ENCODE measurements around the gene ZNF439. TPM values are rescaled to one million over a fixed set of nuclear protein-coding genes. Genes with fewer than 3 reads are reported as not detected.
"Not testable (repeated sequence)": the region's sequence is repeated elsewhere in the genome, so short reads cannot be mapped to it uniquely, and the experiment has no call there.

ZNF439 gene
- total RNA-seq, 1 donor from 2014 or later, result 6.6 TPM

DNA sequence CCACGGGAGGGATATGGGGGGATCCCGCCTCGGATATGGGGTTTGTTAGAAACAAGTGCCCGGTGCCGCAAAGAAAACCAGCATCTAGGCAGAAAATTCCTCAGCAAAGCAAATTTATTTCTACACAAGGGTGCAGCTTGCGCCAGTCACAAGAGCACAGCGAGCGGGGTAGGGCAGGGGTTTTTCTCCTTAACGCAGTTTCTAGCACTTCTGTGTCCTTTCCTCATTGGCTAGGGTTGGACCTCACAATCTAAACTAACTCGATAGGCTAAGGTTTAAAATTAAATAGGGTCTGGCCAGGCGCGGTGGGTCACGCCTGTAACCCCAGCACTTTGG lies 33.9 kb upstream of the ZNF439 start:
- Mint-ChIP-seq H3K4me3 (peak overlapping the region; percentile 93), H3K9me3 (peaks cover 11% of the 10 kb centered on the region), H3K27ac (ENCODE audit: unreplicated experiment) (peak overlapping the region; percentile 94), H3K27me3 (ENCODE audit: low read depth) (no peaks in the 10 kb centered on the region), H3K36me3 (ENCODE audit: low read depth) (peaks cover 64% of the 10 kb centered on the region), H3K4me1 (peaks cover 23% of the 10 kb centered on the region)
- TF ChIP-seq, protein P1, sequence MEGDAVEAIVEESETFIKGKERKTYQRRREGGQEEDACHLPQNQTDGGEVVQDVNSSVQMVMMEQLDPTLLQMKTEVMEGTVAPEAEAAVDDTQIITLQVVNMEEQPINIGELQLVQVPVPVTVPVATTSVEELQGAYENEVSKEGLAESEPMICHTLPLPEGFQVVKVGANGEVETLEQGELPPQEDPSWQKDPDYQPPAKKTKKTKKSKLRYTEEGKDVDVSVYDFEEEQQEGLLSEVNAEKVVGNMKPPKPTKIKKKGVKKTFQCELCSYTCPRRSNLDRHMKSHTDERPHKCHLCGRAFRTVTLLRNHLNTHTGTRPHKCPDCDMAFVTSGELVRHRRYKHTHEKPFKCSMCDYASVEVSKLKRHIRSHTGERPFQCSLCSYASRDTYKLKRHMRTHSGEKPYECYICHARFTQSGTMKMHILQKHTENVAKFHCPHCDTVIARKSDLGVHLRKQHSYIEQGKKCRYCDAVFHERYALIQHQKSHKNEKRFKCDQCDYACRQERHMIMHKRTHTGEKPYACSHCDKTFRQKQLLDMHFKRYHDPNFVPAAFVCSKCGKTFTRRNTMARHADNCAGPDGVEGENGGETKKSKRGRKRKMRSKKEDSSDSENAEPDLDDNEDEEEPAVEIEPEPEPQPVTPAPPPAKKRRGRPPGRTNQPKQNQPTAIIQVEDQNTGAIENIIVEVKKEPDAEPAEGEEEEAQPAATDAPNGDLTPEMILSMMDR (conservative IDR thresholded peaks at IDR 0.05), result no peak
- DNase-seq (ENCODE audit: low read depth, low spot score), result no peak

DNA sequence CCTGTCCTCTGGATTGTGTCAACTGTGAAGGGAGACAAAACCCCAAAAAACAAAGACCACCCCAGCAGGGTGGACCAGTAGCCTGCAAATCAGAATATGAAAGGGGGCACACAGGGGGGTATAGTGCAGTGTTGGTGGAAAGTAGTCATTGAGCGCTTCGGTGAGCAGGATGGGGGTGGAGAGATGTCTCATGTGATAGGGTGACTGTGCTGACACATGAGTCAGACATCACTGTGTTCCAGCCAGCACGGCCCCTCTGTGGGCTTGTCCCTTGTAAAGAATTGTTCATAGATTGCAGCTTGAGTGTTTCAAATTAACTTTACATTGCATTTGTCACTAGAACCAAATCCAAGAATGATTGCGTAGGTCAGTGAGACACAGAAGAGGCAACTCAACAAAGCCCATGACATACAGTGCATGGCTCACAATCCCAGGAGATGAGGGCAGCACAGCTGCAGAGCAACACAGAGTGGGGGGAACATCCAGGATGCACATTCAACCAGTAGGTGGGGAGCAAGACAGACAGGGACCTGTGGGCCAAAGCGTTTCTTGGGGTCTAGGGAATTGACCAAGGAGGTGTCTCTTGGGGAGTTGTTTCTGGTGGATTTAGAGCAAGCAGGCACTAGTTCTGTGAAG lies 26.9 kb upstream of the ZNF439 start:
- H3K4me1 Mint-ChIP-seq, result no peaks in the 10 kb centered on the region
- H3K27ac Mint-ChIP-seq (ENCODE audit: unreplicated experiment), result no peak overlapping the region
- H3K9me3 Mint-ChIP-seq, result peaks cover 22% of the 10 kb centered on the region
- DNase-seq (ENCODE audit: low read depth, low spot score), result no peak
- peak overlapping the region; percentile 23 for H3K4me3 Mint-ChIP-seq
- TF ChIP-seq, protein P1 (conservative IDR thresholded peaks at IDR 0.05), result no peak
- peaks cover 65% of the 10 kb centered on the region for H3K36me3 Mint-ChIP-seq (ENCODE audit: low read depth)
- no peaks in the 10 kb centered on the region for H3K27me3 Mint-ChIP-seq (ENCODE audit: low read depth)

- H3K4me3 Mint-ChIP-seq; H3K27ac Mint-ChIP-seq (ENCODE audit: unreplicated experiment); H3K27me3 Mint-ChIP-seq (ENCODE audit: low read depth); DNase-seq (ENCODE audit: low read depth, low spot score); H3K4me1 Mint-ChIP-seq: not testable (repeated sequence)
- Mint-ChIP-seq H3K9me3 (peaks cover 39% of the 10 kb centered on the region), H3K36me3 (ENCODE audit: low read depth) (peaks cover 84% of the 10 kb centered on the region)
Observed at GRCh38 chr19:11828957-11829876, 19.3 kb upstream of the ZNF439 start.

DNA sequence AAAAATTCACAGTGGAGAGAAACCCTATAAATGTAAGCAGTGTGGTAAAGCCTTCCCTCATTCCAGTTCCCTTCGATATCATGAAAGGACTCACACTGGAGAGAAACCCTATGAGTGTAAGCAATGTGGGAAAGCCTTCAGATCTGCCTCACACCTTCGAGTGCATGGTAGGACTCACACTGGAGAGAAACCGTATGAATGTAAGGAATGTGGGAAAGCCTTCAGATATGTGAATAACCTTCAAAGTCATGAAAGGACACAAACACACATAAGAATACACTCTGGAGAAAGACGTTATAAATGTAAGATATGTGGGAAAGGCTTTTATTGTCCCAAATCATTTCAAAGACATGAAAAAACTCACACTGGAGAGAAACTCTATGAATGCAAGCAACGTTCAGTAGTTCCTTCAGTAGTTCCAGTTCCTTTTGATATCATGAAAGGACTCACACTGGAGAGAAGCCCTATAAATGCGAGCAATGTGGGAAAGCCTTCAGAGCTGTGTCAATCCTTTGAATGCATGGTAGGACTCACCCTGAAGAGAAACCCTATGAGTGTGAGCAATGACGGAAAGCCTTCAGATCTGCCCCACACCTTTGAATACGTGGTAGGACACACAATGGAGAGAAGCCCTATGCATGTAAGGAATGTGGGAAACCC lies 16.1 kb upstream of the ZNF439 start:
- H3K27me3 Mint-ChIP-seq (ENCODE audit: low read depth), result no peaks in the 10 kb centered on the region
- peaks cover 88% of the 10 kb centered on the region for H3K36me3 Mint-ChIP-seq (ENCODE audit: low read depth)
- TF ChIP-seq, protein P1 (conservative IDR thresholded peaks at IDR 0.05), result no peak
- peaks cover 43% of the 10 kb centered on the region for H3K9me3 Mint-ChIP-seq
- H3K4me1 Mint-ChIP-seq, result no peaks in the 10 kb centered on the region
- no peak overlapping the region for H3K27ac Mint-ChIP-seq (ENCODE audit: unreplicated experiment)
- no peak overlapping the region for H3K4me3 Mint-ChIP-seq
- no peak for DNase-seq (ENCODE audit: low read depth, low spot score)

DNA sequence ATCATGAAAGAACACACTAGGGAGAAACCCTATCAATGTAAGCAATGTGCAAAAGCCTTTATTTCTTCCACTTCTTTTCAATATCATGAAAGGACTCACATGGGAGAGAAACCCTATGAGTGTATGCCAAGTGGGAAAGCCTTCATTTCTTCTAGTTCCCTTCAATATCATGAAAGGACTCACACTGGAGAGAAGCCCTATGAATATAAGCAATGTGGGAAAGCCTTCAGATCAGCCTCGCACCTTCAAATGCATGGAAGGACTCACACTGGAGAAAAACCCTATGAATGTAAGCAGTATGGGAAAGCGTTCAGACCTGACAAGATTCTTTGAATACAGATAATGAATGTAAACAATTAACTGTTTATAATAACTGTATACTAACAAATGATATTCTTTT lies 15.0 kb upstream of the ZNF439 start:
- Mint-ChIP-seq H3K27ac (ENCODE audit: unreplicated experiment) (no peak overlapping the region), H3K4me1 (no peaks in the 10 kb centered on the region), H3K9me3 (peaks cover 39% of the 10 kb centered on the region), H3K36me3 (ENCODE audit: low read depth) (peaks cover 80% of the 10 kb centered on the region), H3K4me3 (no peak overlapping the region), H3K27me3 (ENCODE audit: low read depth) (no peaks in the 10 kb centered on the region)
- TF ChIP-seq, protein P1 (conservative IDR thresholded peaks at IDR 0.05), result no peak
- no peak for DNase-seq (ENCODE audit: low read depth, low spot score)

DNA sequence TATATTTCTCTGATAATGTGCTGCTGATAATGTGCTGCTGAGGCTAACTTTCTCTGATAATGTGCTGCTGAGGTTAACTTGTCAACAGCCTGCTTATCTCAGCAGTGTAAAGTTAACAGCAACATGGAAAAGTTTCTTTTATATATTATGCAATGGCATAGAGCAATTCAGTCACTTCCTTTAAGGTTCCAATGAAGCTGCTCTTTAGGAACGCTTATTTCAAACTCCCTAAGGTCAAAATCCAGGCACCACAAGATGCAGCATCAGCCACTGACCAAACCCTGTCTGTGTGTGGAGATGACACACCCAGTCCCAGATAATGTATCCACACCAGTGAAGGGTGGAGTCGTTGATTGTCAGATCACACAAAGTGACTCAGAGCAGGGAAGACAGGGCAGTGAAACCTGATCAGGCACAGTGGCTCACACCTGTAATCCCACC lies 12.9 kb upstream of the ZNF439 start:
- not testable (repeated sequence) for H3K4me1 Mint-ChIP-seq; H3K27ac Mint-ChIP-seq (ENCODE audit: unreplicated experiment); DNase-seq (ENCODE audit: low read depth, low spot score); H3K27me3 Mint-ChIP-seq (ENCODE audit: low read depth); H3K4me3 Mint-ChIP-seq
- H3K9me3 Mint-ChIP-seq, result peaks cover 28% of the 10 kb centered on the region
- H3K36me3 Mint-ChIP-seq (ENCODE audit: low read depth), result peaks cover 63% of the 10 kb centered on the region
